ENCODE measurements around the gene BANK1.

BANK1 gene

DNA sequence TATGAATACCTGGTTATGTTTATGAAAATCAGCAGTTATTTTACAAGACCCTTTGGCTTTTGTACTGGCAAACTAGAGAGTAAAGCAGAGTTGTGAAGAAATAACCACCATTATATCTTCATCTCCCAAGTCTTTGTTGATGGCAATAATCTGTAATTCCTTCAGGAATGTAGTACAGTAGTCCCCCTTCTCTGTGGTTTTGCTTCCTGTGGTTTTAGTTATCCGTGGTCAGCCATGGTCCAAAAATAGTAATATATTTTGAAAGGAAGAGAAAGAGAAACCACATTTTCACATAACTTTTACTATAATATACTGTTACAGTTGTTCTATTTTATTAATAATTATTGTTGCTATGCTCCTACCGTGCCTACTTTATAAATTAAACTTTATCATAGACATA, 27.8 kb downstream of the BANK1 start:
- no peak overlapping the region for H3K27ac ChIP-seq

DNA sequence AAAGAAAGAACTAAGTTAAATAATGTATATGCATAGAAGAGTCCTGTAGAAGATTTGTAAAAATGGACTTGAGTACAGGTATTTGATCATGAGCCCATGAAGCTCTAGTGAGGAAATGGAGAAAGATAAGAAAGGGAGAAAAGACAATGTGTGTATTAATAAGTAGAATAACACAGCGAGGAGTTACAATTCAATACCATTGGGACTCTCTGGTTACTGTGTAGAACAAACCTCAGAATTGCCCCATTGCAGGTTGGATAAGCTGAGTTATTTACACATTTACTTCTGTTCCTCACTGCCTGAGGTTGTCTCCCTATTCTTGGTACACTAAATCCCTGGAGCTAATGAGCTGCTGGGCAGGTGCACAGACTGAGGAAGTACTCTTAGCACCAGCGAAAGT, 33.3 kb downstream of the BANK1 start:
- TF ChIP-seq, protein P1, sequence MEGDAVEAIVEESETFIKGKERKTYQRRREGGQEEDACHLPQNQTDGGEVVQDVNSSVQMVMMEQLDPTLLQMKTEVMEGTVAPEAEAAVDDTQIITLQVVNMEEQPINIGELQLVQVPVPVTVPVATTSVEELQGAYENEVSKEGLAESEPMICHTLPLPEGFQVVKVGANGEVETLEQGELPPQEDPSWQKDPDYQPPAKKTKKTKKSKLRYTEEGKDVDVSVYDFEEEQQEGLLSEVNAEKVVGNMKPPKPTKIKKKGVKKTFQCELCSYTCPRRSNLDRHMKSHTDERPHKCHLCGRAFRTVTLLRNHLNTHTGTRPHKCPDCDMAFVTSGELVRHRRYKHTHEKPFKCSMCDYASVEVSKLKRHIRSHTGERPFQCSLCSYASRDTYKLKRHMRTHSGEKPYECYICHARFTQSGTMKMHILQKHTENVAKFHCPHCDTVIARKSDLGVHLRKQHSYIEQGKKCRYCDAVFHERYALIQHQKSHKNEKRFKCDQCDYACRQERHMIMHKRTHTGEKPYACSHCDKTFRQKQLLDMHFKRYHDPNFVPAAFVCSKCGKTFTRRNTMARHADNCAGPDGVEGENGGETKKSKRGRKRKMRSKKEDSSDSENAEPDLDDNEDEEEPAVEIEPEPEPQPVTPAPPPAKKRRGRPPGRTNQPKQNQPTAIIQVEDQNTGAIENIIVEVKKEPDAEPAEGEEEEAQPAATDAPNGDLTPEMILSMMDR (IDR thresholded peaks at IDR 0.05): no peak
- TF ChIP-seq ZFX (IDR thresholded peaks at IDR 0.05; ENCODE audit: borderline replicate concordance): no peak

More for the DNA sequence above, 27.8 kb downstream of the BANK1 start:
- no peak for TF ChIP-seq ZFX (IDR thresholded peaks at IDR 0.05; ENCODE audit: borderline replicate concordance)
- TF ChIP-seq, protein P1 (IDR thresholded peaks at IDR 0.05): no peak

DNA sequence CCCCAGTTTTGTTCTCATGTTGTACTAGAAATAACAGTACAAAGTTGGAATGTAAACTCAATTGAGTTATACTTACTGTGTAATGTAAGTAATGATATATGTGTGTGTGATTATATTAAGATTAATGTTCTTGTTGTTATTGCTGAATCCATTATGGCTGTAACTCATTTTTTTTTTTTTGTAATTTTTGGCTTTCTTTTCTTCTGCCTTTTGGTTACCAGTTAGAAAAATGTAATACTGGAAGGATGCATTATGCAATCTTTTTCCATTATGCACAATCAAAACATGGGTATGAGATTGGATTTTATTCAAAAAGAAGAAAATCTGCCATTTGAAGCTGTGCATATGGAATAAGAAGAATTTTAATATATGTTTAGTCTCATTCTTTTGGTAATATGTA, 34.0 kb downstream of the BANK1 start:
- no peak overlapping the region for H3K27ac ChIP-seq

More for the DNA sequence above, 33.3 kb downstream of the BANK1 start:
- no peak overlapping the region for H3K27ac ChIP-seq

DNA sequence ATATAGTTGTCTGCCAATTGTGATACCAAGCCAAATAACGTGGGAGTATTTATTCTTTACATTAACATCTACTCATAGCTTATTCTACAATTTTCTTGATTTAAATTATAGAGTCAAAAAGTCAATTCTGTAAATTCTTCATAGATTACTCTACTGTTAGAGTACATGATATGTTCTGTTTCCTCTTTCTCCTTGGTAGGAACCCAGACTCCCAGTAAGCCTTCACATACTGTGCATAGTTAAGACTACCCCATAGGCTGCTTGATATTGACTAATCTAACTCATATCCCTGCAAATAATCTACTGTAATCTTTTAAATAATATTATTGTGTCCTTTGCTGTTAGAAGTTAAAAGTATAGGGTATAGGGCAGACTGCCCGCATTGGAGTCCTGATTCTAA, 35.4 kb downstream of the BANK1 start:
- no peak for TF ChIP-seq ZFX (IDR thresholded peaks at IDR 0.05; ENCODE audit: borderline replicate concordance)
- TF ChIP-seq, protein P1 (IDR thresholded peaks at IDR 0.05): no peak
- H3K27ac ChIP-seq: no peak overlapping the region

More for the DNA sequence above, 34.0 kb downstream of the BANK1 start:
- no peak for TF ChIP-seq ZFX (IDR thresholded peaks at IDR 0.05; ENCODE audit: borderline replicate concordance)
- TF ChIP-seq, protein P1 (IDR thresholded peaks at IDR 0.05): no peak

DNA sequence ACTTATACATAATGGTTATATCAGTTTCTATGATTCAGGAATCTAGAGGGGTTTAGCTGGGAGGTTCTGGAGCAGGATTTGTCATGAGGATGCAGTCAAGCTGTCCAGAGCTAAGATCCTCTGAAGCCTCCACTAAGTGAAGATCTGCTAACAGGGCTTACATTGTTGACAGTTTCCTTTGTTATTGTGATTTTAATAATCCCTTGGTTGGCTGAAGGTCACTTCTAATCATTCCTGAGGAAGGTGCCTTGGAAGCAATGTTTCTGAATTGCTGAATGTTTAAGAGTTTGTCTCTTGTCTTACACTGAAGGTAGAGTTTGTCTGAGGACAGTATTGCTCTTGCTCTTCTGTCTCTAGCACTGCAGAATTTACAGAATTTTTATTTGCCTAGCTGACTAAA, 41.3 kb downstream of the BANK1 start:
- TF ChIP-seq, protein P1 (IDR thresholded peaks at IDR 0.05): no peak
- no peak overlapping the region for H3K27ac ChIP-seq

DNA sequence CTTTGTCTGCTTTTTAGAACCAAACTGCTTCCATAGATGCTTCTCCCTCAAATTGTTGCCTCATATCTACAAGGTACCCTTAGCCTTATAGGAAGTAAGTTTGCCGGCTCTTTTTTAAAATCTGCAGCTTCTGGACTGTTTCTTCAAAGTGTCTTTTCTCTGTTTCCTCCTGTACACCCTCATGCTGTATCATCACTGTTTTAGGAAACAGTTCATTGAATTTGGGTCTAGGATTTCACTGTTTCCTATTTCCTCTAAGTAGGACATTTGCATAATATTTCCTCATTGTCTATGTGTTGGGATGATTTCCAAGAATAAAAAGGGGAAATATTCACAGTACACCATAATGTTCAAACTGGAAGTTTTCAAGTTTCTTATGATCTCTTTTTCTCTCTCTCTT, 43.0 kb downstream of the BANK1 start:
- no peak for TF ChIP-seq ZFX (IDR thresholded peaks at IDR 0.05; ENCODE audit: borderline replicate concordance)
- TF ChIP-seq, protein P1 (IDR thresholded peaks at IDR 0.05): no peak

DNA sequence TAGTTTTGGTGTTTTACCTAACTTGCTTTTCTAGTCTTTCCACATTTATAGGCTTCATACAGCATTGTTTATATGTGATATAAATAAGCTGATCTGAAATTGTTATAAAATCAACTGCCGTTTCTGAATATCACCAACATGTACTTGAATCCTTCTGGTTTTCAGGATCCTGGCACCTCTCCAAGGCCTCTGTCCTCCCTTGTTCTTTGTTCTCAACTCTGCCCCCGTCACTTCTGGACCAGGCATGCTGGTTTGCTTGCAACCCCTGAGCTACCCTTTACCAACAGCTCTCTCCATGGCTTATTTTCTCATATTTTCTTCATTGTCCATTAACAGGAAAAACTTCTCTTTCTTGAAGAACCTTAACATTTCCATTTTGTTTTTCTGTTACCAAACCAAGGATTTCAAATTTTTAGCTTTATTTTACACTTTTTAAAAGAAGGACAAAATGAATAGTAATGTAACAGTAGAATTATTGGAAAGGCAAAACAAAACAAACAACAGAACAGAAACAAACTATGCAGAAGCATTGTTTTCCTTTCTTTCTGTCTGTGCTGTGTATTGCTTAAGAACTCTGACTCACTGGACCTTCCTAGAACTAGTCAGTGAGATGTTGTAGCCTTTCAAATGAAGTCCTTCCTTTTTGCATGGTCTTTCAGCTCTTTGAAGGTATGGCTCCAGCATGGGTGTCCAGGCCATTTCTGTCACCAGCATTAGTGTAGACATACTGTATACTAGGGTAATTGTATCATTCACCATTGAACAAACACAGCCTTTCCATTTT, 44.8 kb downstream of the BANK1 start:
- TF ChIP-seq ZFX (IDR thresholded peaks at IDR 0.05; ENCODE audit: borderline replicate concordance): no peak
- TF ChIP-seq, protein P1 (IDR thresholded peaks at IDR 0.05): no peak
- H3K27ac ChIP-seq: no peak overlapping the region

More for the DNA sequence above, 43.0 kb downstream of the BANK1 start:
- H3K27ac ChIP-seq: no peak overlapping the region

Measured in 22Rv1 (cell line).